GM12878 (cell line): ENCODE results near the gene PINLYP. TPM values are rescaled to one million over a fixed set of nuclear protein-coding genes. Genes with fewer than 3 reads are reported as not detected.

Experiments used
- ATAC-seq: fragments of 200-7000 bp; cut with Tn5 transposase; 3 replicates; pipeline ENCODE4 v1.9.1; 2020; ENCODE audit warnings: mild to moderate bottlenecking, moderate library complexity
- BruUV-seq: library from RNA; stranded (reverse); fragments of 400-500 nt; replicated peaks from 2 replicates; lab custom pipeline; 2021; lab: Mats Ljungman, UMichigan
- CTCF ChIA-PET: fragments of 300-600 bp; sonication (Branson Sonifier 250); formaldehyde crosslinking; extraction: SDS; loops from one replicate; lab custom pipeline; 2021; ENCODE audit warnings: inconsistent platforms; lab: Yijun Ruan, JAX
- POLR2A ChIA-PET: fragments of 350-600 bp; formaldehyde crosslinking; extraction: SDS; loops from one replicate; lab custom pipeline; 2021; ENCODE audit warnings: inconsistent platforms; lab: Charles Lee
- RAD21 ChIA-PET: fragments of 300-600 bp; sonication (Branson Sonifier 250); formaldehyde crosslinking; loops from one replicate; lab custom pipeline; 2023; ENCODE audit warnings: antibody characterized with exemption; ENCODE audit not compliant: unreplicated experiment; lab: Charles Lee
- SMC1A ChIA-PET: fragments of 300-600 bp; sonication (Branson Sonifier 250); formaldehyde crosslinking; loops from one replicate; lab custom pipeline; 2023; ENCODE audit not compliant: unreplicated experiment, uncharacterized antibody; lab: Charles Lee
- DNase-seq: peaks from one replicate; pipeline ENCODE4 v3.0.0-alpha.2; 2011; ENCODE audit warnings: low read depth, low spot score
- FAIRE-seq: peaks from 3 replicates; lab custom pipeline; 2011; peaks lifted over from hg19 to GRCh38; lab: Jason Lieb, UNC
- H2AFZ ChIP-seq: 2 replicates; pipeline ENCODE4 v1.6.0; 2011; ENCODE audit warnings: low read depth, low read length, control low read depth; ENCODE audit not compliant: control insufficient read depth
- H3K27ac ChIP-seq: 2 replicates; pipeline ENCODE4 v1.5.1; 2011; ENCODE audit warnings: control low read depth; ENCODE audit not compliant: control insufficient read depth, insufficient read depth
- H3K27me3 ChIP-seq, 2 experiments: replicated peaks in 1 of 2; 2 replicates each; pipeline versions ENCODE4 v1.6.0 to v1.6.1; 2011; ENCODE audit warnings: low read length in 1 of 2; ENCODE audit not compliant: control insufficient read depth in 2 of 2, insufficient read depth in 2 of 2
- H3K36me3 ChIP-seq, 2 experiments: 2 replicates each; pipeline ENCODE4 v1.5.1; 2011; ENCODE audit warnings: low read length in 1 of 2; ENCODE audit not compliant: control insufficient read depth in 2 of 2, insufficient read depth in 2 of 2
- H3K4me1 ChIP-seq: 2 replicates; pipeline ENCODE4 v1.6.1; 2011; ENCODE audit warnings: mild to moderate bottlenecking, low read length, moderate library complexity, mixed read lengths; ENCODE audit not compliant: control insufficient read depth, insufficient read depth
- H3K4me2 ChIP-seq: 2 replicates; pipeline ENCODE4 v1.6.0; 2011; ENCODE audit warnings: control low read depth; ENCODE audit not compliant: control insufficient read depth, insufficient read depth
- H3K4me3 ChIP-seq: fragments of 200-600 bp; sonication (generic); 2 replicates; pipeline ENCODE4 v1.5.1; 2016
- H3K79me2 ChIP-seq: 2 replicates; pipeline ENCODE4 v1.6.0; 2011; ENCODE audit warnings: low read length; ENCODE audit not compliant: control insufficient read depth, insufficient read depth
- H3K9ac ChIP-seq: 2 replicates; pipeline ENCODE4 v1.8.0; 2011; ENCODE audit warnings: low read length, control low read depth, mixed read lengths; ENCODE audit not compliant: control insufficient read depth, insufficient read depth
- H3K9me3 ChIP-seq: replicated peaks from 3 replicates; pipeline ENCODE4 v1.5.1; 2011; ENCODE audit warnings: mild to moderate bottlenecking, low read length; ENCODE audit not compliant: control insufficient read depth, insufficient read depth
- H4K20me1 ChIP-seq: 2 replicates; pipeline ENCODE4 v1.6.0; 2011; ENCODE audit not compliant: control insufficient read depth, insufficient read depth
- CEBPZ ChIP-seq: fragments of 150-350 bp; IDR thresholded peaks from 2 replicates; pipeline ENCODE4 v1.6.1; 2016; ENCODE audit warnings: low read depth, low read length
- CHD1 ChIP-seq: IDR thresholded peaks from 2 replicates; pipeline ENCODE4 v1.6.1; 2012; ENCODE audit warnings: low read depth, low read length, improper control_type of control experiment
- CTCF ChIP-seq, 3 experiments: IDR thresholded peaks in 2 of 3; conservative IDR thresholded peaks in 1 of 3; 2 replicates each; pipeline ENCODE4 v1.5.1; 2011; ENCODE audit warnings: low read depth in 3 of 3, low read length in 3 of 3, mild to moderate bottlenecking in 3 of 3, control low read depth in 2 of 3, moderate library complexity in 2 of 3, inconsistent platforms in 1 of 3, mixed read lengths in 1 of 3; ENCODE audit not compliant: control insufficient read depth in 2 of 3, insufficient read depth in 1 of 3; ENCODE audit errors: extremely low read depth in 1 of 3
- ETV6 ChIP-seq, 2 experiments: fragments of 450-650 bp in 1 of 2; IDR thresholded peaks in 1 of 2; conservative IDR thresholded peaks in 1 of 2; 2 replicates each; pipeline ENCODE4 v1.6.1; 2014; ENCODE audit warnings: antibody characterized with exemption in 1 of 2, borderline replicate concordance in 1 of 2, low read depth in 1 of 2, mild to moderate bottlenecking in 1 of 2, moderate library complexity in 1 of 2
- IRF5 ChIP-seq: fragments of 450-650 bp; IDR thresholded peaks from 2 replicates; pipeline ENCODE4 v1.6.1; 2017; ENCODE audit warnings: borderline replicate concordance
- ZBTB33 ChIP-seq: fragments of 450-650 bp; IDR thresholded peaks from 2 replicates; pipeline ENCODE4 v1.6.1; 2017; ENCODE audit warnings: mild to moderate bottlenecking
- ZBTB4 ChIP-seq: fragments of 450-650 bp; formaldehyde crosslinking; IDR thresholded peaks from 2 replicates; pipeline ENCODE4 v1.4.0; 2022; ENCODE audit warnings: mild to moderate bottlenecking, moderate library complexity
- ZNF217 ChIP-seq: fragments of 450-650 bp; IDR thresholded peaks from 2 replicates; pipeline ENCODE4 v1.6.1; 2017; ENCODE audit warnings: antibody characterized with exemption, mild to moderate bottlenecking
- WGBS: methylation state at CpG from one replicate; pipeline ENCODE4 v1.1.6; 2016; ENCODE audit warnings: low lambda C conversion rate; ENCODE audit not compliant: insufficient replicate concordance, insufficient coverage; ENCODE audit errors: missing lambda C conversion rate; 5-methylcytosine and 5-hydroxymethylcytosine counted together
- in situ Hi-C: fragments of 300-500 bp; cut with MboI; formaldehyde crosslinking; loops from 9 replicates; pipeline ENCODE4 v1.14.3; 2018; ENCODE audit warnings: mixed read lengths
- intact Hi-C: fragments of 100-400 bp; cut with micrococcal nuclease; formaldehyde crosslinking; loops from one replicate; pipeline ENCODE4 v1.14.2; 2022; ENCODE audit not compliant: unreplicated experiment
- polyA plus RNA-seq, 11 experiments: library from polyadenylated mRNA; depleted of rRNA in 4 of 11; unstranded in 6 of 11; stranded (reverse) in 5 of 11; fragments of >200 nt; fragmentation: Nextera tagmentation in 4 of 11; fragmentation: Illumina TruSeq in 1 of 11; extraction: Ambion mirVana in 4 of 11; extraction: Trizol in 1 of 11; gene quantifications; 1 replicate in 1 of 11; 2 replicates in 10 of 11; pipeline versions ENCODE4 v1.2.1 to v1.2.3, GENCODE V29; 2011 to 2016; ENCODE audit warnings: inconsistent platforms in 2 of 11, missing spikeins in 2 of 11, low read depth in 1 of 11
- total RNA-seq, 4 experiments: library from RNA; depleted of rRNA in 3 of 4; stranded (reverse); fragments of >200 nt in 3 of 4; fragmentation: Illumina TruSeq in 1 of 4; extraction: Trizol in 1 of 4; gene quantifications; 2 replicates each; pipeline versions ENCODE4 v1.2.1 to v1.2.3, GENCODE V29; 2013 to 2021

Gene PINLYP
- total and polyA plus RNA-seq, 10 of the 15 experiments (the other 5 are each of a cell fraction or from before 2014, with no cell fraction given) = 1.0 to 26.9 (median 11.4) TPM

- H3K79me2 ChIP-seq = peaks cover 18% of the 10 kb centered on the region
- in situ Hi-C loops (no loop called here), intact Hi-C loops (loop anchor here (1.0 kb wide), 1 partner anchor 44 kb away; the partner anchor contains the start of genes PINLYP and XRCC1)
- ATAC-seq (peak; percentile 95), DNase-seq (peak; percentile 67), FAIRE-seq (peak; percentile 92)
- BruUV-seq = no TSS peak
- peak within 1 kb of the TSS; percentile 85 for H3K9ac ChIP-seq
- no peaks in the 10 kb centered on the region for H3K9me3 ChIP-seq
- RAD21 ChIA-PET = no interaction called here
- H2AFZ ChIP-seq = peak within 1 kb of the TSS; percentile 77
- under 1% methylated on average over 81 of the region's 81 CpGs for WGBS
- H3K27ac ChIP-seq = peak within 1 kb of the TSS; percentile 77
- H4K20me1 ChIP-seq = no peaks in the 10 kb centered on the region
- no peaks in the 10 kb centered on the region for H3K36me3 ChIP-seq
- CTCF ChIA-PET = interaction anchor here (0.9 to 1.2 kb wide), 2 partner anchors 25 to 64 kb away, joined by 3 to 4 read pairs; no protein-coding TSS in a partner anchor
- peaks cover 6% of the 10 kb centered on the region; the same call in 1 of the 2 replicates for H3K4me1 ChIP-seq
- POLR2A ChIA-PET = no interaction called here
- peak within 1 kb of the TSS; percentile 82 for H3K4me3 ChIP-seq
- SMC1A ChIA-PET = no interaction called here
- peak within 1 kb of the TSS; percentile 99 for H3K4me2 ChIP-seq
- H3K27me3 ChIP-seq = no peaks in the 10 kb centered on the region
- TF ChIP-seq ETV6 (conservative IDR thresholded peaks at IDR 0.05 in 1 of 2, IDR thresholded peaks at IDR 0.05 in 1 of 2; ENCODE audit: borderline replicate concordance in 1 of 2, low read depth in 1 of 2) (no peak), ZBTB33 (no peak; the same call in 1 of the 2 replicates), ZNF217 (no peak; the same call in 1 of the 2 replicates), ZBTB4 (CRISPR knock-in tag) (no peak), CTCF (IDR thresholded peaks at IDR 0.05 in 2 of 3, conservative IDR thresholded peaks at IDR 0.05 in 1 of 3; ENCODE audit: control insufficient read depth in 2 of 3, extremely low read depth in 1 of 3, insufficient read depth in 1 of 3, low read depth in 3 of 3, low read length in 3 of 3) (no peak), IRF5 (no peak), CEBPZ (no peak), CHD1 (no peak)
Observed at GRCh38 chr19:43619262-43620060, 43.9 kb downstream of the PINLYP start, which contains the start of gene ZNF428. Gene ZNF428, minus strand, starts transcription at chr19:43619629. Its CDS starts 5,325 bp downstream, at chr19:43614304.
